HEK293 (cell line): Measurements from ENCODE around the gene USP22.

Source experiments
- GFI1B ChIP-seq: fragments of 450-650 bp; formaldehyde crosslinking; IDR thresholded peaks from 2 replicates; pipeline ENCODE4 v1.5.1; 2016; ENCODE audit warnings: missing biosample characterization, missing genetic modification characterization
- KLF8 ChIP-seq: fragments of 450-650 bp; formaldehyde crosslinking; IDR thresholded peaks from 2 replicates; pipeline ENCODE4 v1.5.1; 2016; ENCODE audit warnings: missing biosample characterization, missing genetic modification characterization
- SALL2 ChIP-seq: fragments of 450-650 bp; formaldehyde crosslinking; IDR thresholded peaks from 2 replicates; pipeline ENCODE4 v1.5.0; 2017; ENCODE audit warnings: missing biosample characterization, mild to moderate bottlenecking, missing genetic modification characterization, borderline replicate concordance
- ZBTB48 ChIP-seq: fragments of 450-650 bp; formaldehyde crosslinking; IDR thresholded peaks from 2 replicates; pipeline ENCODE4 v1.5.1; 2016; ENCODE audit warnings: missing biosample characterization, missing genetic modification characterization
- ZFP37 ChIP-seq: fragments of 450-650 bp; formaldehyde crosslinking; IDR thresholded peaks from 2 replicates; pipeline ENCODE4 v1.5.1; 2016; ENCODE audit warnings: missing biosample characterization, missing genetic modification characterization
- ZFP41 ChIP-seq: fragments of 450-650 bp; formaldehyde crosslinking; IDR thresholded peaks from 2 replicates; pipeline ENCODE4 v1.5.1; 2016; ENCODE audit warnings: missing biosample characterization, missing genetic modification characterization, borderline replicate concordance
- ZNF223 ChIP-seq: fragments of 450-650 bp; formaldehyde crosslinking; IDR thresholded peaks from 2 replicates; pipeline ENCODE4 v1.5.1; 2016; ENCODE audit warnings: missing biosample characterization, missing genetic modification characterization
- ZNF311 ChIP-seq: fragments of 450-650 bp; formaldehyde crosslinking; IDR thresholded peaks from 2 replicates; pipeline ENCODE4 v1.5.1; 2017; ENCODE audit warnings: missing biosample characterization, missing genetic modification characterization, borderline replicate concordance
- ZNF391 ChIP-seq: fragments of 450-650 bp; formaldehyde crosslinking; IDR thresholded peaks from 2 replicates; pipeline ENCODE4 v1.5.1; 2016; ENCODE audit warnings: low read depth, missing biosample characterization, missing genetic modification characterization, borderline replicate concordance
- ZNF433 ChIP-seq: fragments of 450-650 bp; formaldehyde crosslinking; IDR thresholded peaks from 2 replicates; pipeline ENCODE4 v1.5.1; 2016; ENCODE audit warnings: missing biosample characterization, missing genetic modification characterization, low read depth
- ZNF514 ChIP-seq: fragments of 450-650 bp; formaldehyde crosslinking; IDR thresholded peaks from 2 replicates; pipeline ENCODE4 v1.5.1; 2016; ENCODE audit warnings: missing biosample characterization, missing genetic modification characterization
- ZNF670 ChIP-seq: fragments of 450-650 bp; formaldehyde crosslinking; IDR thresholded peaks from 2 replicates; pipeline ENCODE4 v1.5.1; 2016; ENCODE audit warnings: missing biosample characterization, missing genetic modification characterization, low read depth
- ZNF776 ChIP-seq: fragments of 450-650 bp; formaldehyde crosslinking; IDR thresholded peaks from 2 replicates; pipeline ENCODE4 v1.5.0; 2017; ENCODE audit warnings: missing biosample characterization, missing genetic modification characterization, borderline replicate concordance
- TF ChIP-seq, protein P1 (sequence below): fragments of 450-650 bp; formaldehyde crosslinking; IDR thresholded peaks from 2 replicates; pipeline ENCODE4 v1.5.1; 2016; ENCODE audit warnings: missing biosample characterization, missing genetic modification characterization, borderline replicate concordance
- TF ChIP-seq, protein P2 (sequence below): fragments of 450-650 bp; formaldehyde crosslinking; optimal IDR thresholded peaks from 2 replicates; pipeline ENCODE3; 2016; ENCODE audit warnings: missing biosample characterization, mild to moderate bottlenecking, missing genetic modification characterization
- TF ChIP-seq, protein P3 (sequence below): fragments of 450-650 bp; formaldehyde crosslinking; IDR thresholded peaks from 2 replicates; pipeline ENCODE4 v1.5.1; 2016; ENCODE audit warnings: missing biosample characterization, missing genetic modification characterization
- TF ChIP-seq, protein P4 (sequence below): fragments of 450-650 bp; formaldehyde crosslinking; IDR thresholded peaks from 2 replicates; pipeline ENCODE4 v1.5.1; 2016; ENCODE audit warnings: missing biosample characterization, missing genetic modification characterization
- TF ChIP-seq, protein P5 (sequence below): fragments of 450-650 bp; formaldehyde crosslinking; IDR thresholded peaks from 2 replicates; pipeline ENCODE4 v1.5.1; 2017; ENCODE audit warnings: missing biosample characterization, mild to moderate bottlenecking, missing genetic modification characterization, moderate library complexity
- TF ChIP-seq, protein P6 (sequence below): fragments of 450-650 bp; formaldehyde crosslinking; conservative IDR thresholded peaks from 2 replicates; pipeline ENCODE4 v1.5.1; 2016; ENCODE audit warnings: low read depth, missing biosample characterization, missing genetic modification characterization
- TF ChIP-seq, protein P7 (sequence below): fragments of 450-650 bp; IDR thresholded peaks from 2 replicates; pipeline ENCODE4 v1.5.1; 2018; ENCODE audit warnings: missing biosample characterization, missing genetic modification characterization
- TF ChIP-seq, protein P8 (sequence below): fragments of 450-650 bp; IDR thresholded peaks from 2 replicates; pipeline ENCODE4 v1.5.1; 2018; ENCODE audit warnings: missing biosample characterization, mild to moderate bottlenecking, missing genetic modification characterization

The USP22 gene

DNA sequence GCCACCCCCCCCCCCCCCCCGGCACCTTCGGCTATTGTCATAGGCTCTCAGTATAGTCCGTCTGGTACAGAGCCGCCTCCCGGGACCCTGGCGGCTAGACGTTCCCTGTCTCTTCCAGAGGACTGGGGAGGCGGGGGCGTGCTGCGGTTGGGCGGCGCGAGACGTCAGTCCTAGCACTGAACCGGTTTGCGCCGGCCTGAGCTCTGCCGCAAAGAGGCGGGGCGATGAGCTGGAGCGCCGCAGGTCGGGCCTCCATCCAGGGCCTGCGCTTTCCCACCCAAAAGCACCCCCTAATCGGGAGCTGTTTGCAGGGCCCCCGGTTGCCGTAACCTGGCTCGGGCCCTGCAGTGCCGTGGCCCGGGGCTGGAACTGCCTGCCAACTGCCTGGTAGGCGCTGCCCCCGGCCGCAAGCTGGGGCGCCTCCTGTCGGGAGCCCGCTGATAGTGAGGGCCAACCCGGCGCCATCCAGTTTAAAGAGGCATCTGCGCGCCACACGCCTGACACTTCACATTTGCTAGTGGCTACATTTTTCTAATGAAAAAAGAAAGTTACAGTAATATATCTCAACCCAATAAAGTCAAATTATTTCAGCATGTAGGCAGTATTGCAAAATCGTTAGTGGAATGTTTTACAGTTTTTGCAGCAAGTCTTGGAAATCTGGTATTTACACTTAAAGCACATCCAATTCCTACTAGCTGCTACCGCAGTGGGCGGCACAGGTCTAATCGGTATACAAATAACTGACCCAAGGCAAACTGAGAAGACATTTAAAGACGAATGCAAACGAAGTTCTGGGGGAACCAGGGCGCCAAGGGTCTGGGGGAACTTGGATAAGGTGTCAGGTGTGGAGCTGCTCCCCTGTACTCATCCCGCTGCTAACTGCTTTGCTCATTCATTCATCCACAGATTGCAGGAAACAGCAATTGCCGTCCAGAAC, 753 bp upstream of the USP22 start (continued):
- no peak for TF ChIP-seq SALL2
- no peak for TF ChIP-seq ZNF514 (tag by site-specific recombination)
- TF ChIP-seq ZNF311 (tag by site-specific recombination) = no peak
- TF ChIP-seq ZBTB48 (tag by site-specific recombination) = peak; percentile 33; the same call in 1 of the 2 replicates
- no peak for TF ChIP-seq ZNF776 (tag by site-specific recombination)
- no peak for TF ChIP-seq ZNF223
- TF ChIP-seq, protein P1, sequence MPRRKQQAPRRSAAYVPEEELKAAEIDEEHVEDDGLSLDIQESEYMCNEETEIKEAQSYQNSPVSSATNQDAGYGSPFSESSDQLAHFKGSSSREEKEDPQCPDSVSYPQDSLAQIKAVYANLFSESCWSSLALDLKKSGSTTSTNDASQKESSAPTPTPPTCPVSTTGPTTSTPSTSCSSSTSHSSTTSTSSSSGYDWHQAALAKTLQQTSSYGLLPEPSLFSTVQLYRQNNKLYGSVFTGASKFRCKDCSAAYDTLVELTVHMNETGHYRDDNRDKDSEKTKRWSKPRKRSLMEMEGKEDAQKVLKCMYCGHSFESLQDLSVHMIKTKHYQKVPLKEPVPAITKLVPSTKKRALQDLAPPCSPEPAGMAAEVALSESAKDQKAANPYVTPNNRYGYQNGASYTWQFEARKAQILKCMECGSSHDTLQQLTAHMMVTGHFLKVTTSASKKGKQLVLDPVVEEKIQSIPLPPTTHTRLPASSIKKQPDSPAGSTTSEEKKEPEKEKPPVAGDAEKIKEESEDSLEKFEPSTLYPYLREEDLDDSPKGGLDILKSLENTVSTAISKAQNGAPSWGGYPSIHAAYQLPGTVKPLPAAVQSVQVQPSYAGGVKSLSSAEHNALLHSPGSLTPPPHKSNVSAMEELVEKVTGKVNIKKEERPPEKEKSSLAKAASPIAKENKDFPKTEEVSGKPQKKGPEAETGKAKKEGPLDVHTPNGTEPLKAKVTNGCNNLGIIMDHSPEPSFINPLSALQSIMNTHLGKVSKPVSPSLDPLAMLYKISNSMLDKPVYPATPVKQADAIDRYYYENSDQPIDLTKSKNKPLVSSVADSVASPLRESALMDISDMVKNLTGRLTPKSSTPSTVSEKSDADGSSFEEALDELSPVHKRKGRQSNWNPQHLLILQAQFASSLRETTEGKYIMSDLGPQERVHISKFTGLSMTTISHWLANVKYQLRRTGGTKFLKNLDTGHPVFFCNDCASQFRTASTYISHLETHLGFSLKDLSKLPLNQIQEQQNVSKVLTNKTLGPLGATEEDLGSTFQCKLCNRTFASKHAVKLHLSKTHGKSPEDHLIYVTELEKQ (tag by site-specific recombination) = no peak
- TF ChIP-seq, protein P2, sequence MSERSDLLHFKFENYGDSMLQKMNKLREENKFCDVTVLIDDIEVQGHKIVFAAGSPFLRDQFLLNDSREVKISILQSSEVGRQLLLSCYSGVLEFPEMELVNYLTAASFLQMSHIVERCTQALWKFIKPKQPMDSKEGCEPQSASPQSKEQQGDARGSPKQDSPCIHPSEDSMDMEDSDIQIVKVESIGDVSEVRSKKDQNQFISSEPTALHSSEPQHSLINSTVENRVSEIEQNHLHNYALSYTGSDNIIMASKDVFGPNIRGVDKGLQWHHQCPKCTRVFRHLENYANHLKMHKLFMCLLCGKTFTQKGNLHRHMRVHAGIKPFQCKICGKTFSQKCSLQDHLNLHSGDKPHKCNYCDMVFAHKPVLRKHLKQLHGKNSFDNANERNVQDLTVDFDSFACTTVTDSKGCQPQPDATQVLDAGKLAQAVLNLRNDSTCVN = peak; percentile 89
- TF ChIP-seq, protein P3, sequence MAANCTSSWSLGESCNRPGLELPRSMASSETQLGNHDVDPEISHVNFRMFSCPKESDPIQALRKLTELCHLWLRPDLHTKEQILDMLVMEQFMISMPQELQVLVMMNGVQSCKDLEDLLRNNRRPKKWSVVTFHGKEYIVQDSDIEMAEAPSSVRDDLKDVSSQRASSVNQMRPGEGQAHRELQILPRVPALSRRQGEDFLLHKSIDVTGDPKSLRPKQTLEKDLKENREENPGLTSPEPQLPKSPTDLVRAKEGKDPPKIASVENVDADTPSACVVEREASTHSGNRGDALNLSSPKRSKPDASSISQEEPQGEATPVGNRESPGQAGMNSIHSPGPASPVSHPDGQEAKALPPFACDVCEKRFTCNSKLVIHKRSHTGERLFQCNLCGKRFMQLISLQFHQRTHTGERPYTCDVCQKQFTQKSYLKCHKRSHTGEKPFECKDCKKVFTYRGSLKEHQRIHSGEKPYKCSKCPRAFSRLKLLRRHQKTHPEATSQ (tag by site-specific recombination) = 0 out of 2 replicates have a peak, but pooled peaks have one; percentile 39
- TF ChIP-seq KLF8 (tag by site-specific recombination) = peak; percentile 89
- TF ChIP-seq, protein P4, sequence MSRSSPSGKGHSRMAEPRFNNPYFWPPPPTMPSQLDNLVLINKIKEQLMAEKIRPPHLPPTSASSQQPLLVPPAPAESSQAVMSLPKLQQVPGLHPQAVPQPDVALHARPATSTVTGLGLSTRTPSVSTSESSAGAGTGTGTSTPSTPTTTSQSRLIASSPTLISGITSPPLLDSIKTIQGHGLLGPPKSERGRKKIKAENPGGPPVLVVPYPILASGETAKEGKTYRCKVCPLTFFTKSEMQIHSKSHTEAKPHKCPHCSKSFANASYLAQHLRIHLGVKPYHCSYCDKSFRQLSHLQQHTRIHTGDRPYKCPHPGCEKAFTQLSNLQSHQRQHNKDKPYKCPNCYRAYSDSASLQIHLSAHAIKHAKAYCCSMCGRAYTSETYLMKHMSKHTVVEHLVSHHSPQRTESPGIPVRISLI = no peak
- peak; percentile 92; the same call in 1 of the 2 replicates for TF ChIP-seq ZFP37
- no peak for TF ChIP-seq ZNF433
- TF ChIP-seq, protein P5, sequence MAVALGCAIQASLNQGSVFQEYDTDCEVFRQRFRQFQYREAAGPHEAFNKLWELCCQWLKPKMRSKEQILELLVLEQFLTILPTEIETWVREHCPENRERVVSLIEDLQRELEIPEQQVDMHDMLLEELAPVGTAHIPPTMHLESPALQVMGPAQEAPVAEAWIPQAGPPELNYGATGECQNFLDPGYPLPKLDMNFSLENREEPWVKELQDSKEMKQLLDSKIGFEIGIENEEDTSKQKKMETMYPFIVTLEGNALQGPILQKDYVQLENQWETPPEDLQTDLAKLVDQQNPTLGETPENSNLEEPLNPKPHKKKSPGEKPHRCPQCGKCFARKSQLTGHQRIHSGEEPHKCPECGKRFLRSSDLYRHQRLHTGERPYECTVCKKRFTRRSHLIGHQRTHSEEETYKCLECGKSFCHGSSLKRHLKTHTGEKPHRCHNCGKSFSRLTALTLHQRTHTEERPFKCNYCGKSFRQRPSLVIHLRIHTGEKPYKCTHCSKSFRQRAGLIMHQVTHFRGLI = peak; percentile 91
- peak; percentile 90; the same call in 1 of the 2 replicates for TF ChIP-seq ZNF391
- TF ChIP-seq ZNF670 = no peak
- TF ChIP-seq GFI1B (tag by site-specific recombination) = no peak
- TF ChIP-seq, protein P6, sequence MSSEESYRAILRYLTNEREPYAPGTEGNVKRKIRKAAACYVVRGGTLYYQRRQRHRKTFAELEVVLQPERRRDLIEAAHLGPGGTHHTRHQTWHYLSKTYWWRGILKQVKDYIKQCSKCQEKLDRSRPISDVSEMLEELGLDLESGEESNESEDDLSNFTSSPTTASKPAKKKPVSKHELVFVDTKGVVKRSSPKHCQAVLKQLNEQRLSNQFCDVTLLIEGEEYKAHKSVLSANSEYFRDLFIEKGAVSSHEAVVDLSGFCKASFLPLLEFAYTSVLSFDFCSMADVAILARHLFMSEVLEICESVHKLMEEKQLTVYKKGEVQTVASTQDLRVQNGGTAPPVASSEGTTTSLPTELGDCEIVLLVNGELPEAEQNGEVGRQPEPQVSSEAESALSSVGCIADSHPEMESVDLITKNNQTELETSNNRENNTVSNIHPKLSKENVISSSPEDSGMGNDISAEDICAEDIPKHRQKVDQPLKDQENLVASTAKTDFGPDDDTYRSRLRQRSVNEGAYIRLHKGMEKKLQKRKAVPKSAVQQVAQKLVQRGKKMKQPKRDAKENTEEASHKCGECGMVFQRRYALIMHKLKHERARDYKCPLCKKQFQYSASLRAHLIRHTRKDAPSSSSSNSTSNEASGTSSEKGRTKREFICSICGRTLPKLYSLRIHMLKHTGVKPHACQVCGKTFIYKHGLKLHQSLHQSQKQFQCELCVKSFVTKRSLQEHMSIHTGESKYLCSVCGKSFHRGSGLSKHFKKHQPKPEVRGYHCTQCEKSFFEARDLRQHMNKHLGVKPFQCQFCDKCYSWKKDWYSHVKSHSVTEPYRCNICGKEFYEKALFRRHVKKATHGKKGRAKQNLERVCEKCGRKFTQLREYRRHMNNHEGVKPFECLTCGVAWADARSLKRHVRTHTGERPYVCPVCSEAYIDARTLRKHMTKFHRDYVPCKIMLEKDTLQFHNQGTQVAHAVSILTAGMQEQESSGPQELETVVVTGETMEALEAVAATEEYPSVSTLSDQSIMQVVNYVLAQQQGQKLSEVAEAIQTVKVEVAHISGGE (tag by site-specific recombination) = 0 out of 2 replicates have a peak, but pooled peaks have one; percentile 29
- TF ChIP-seq ZFP41 (tag by site-specific recombination) = no peak
- TF ChIP-seq, protein P7, sequence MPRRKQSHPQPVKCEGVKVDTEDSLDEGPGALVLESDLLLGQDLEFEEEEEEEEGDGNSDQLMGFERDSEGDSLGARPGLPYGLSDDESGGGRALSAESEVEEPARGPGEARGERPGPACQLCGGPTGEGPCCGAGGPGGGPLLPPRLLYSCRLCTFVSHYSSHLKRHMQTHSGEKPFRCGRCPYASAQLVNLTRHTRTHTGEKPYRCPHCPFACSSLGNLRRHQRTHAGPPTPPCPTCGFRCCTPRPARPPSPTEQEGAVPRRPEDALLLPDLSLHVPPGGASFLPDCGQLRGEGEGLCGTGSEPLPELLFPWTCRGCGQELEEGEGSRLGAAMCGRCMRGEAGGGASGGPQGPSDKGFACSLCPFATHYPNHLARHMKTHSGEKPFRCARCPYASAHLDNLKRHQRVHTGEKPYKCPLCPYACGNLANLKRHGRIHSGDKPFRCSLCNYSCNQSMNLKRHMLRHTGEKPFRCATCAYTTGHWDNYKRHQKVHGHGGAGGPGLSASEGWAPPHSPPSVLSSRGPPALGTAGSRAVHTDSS (tag by site-specific recombination) = no peak
- TF ChIP-seq, protein P8, sequence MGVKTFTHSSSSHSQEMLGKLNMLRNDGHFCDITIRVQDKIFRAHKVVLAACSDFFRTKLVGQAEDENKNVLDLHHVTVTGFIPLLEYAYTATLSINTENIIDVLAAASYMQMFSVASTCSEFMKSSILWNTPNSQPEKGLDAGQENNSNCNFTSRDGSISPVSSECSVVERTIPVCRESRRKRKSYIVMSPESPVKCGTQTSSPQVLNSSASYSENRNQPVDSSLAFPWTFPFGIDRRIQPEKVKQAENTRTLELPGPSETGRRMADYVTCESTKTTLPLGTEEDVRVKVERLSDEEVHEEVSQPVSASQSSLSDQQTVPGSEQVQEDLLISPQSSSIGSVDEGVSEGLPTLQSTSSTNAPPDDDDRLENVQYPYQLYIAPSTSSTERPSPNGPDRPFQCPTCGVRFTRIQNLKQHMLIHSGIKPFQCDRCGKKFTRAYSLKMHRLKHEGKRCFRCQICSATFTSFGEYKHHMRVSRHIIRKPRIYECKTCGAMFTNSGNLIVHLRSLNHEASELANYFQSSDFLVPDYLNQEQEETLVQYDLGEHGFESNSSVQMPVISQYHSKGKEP (tag by site-specific recombination) = peak; percentile 57; the same call in 1 of the 2 replicates
